Limb (tissue), 2 donors: ENCODE results near the gene PNMA1.
A peak's percentile ranks its signal among the peaks of the same experiment; 100 is the strongest.

Experiments
- DNase-seq, 2 donors: peaks; one replicate each; pipeline ENCODE4 v3.0.0-alpha.2; 2016; ENCODE audit errors: extremely low spot score in 2 of 2

PNMA1 gene

DNA sequence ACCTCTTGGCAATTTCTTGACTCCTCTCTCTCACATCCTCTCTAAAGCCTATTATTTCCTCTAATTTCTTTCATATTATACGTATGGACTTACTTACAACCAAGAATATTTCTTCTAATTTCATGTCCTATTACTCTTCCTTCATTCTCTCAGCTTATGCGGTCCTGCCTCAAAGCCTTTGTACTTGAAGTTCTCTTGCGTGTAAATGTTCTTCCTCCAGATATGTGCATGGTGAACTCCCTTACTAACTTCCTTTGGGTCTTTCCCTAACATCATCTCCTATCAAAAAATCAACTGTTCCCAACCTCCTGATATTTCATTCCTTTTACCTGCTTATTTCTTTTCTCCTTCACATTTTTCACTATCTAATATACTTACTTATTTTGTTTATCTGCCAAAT is 46.3 kb downstream of the PNMA1 start:
- no peak for DNase-seq

DNA sequence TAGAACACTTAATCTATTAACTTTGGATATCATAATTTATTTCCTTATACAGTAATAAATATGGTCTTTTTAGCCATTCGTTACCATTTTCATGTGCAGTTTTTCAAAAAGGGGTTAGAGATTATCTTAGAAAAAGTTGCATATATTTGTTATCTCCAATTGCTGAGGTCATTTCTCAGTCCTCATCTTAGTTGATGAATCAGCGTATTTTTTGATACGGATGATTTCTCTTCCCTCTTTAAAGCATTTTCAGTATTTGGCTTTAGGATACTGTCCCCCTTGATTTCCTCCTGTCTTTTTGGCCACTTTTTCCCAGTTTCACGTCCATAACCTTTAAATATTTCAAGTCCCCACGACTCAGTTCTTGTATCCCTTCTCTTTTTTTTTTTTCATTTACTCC is 47.6 kb downstream of the PNMA1 start:
- no peak for DNase-seq

- no peak for DNase-seq
These were observed 49.1 kb downstream of the PNMA1 start for GRCh38 chr14:73665130-73665529.

DNA sequence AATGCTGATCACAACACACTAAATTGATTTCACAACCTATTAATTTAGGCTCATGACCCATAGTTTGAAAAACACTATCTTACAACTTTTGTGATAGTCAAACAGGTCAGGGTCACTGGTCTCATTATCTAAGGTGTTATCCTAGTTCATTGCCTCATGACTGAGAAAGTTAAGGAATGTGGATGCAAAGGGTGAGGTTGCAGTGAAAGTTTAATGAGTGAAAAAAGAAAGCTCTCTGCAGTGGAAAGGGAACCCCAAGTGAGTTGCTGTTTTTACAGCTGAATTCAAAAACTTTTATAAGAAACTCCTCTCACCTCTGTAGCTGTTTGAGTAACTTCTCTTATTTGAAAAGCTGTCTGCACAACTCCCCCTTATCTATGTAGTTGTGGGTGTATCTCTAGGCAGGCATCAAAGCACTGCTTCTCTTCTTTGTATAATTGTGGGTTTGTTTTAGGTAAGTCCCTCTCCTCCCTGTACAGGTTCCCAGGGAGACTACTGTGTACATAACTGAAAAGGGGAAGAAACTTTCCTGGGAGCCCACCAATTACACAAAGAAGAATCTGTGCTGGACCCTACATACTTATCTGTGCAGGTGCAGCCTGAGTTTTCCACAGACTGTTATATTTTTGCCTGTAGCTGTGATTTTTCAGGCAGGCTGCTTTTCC is 50.5 kb downstream of the PNMA1 start:
- DNase-seq: no peak

- no peak for DNase-seq
These were observed 51.7 kb downstream of the PNMA1 start for GRCh38 chr14:73662487-73662943.

- DNase-seq: peak in 1 of 2 donors; percentile 15
These were observed 52.3 kb downstream of the PNMA1 start for GRCh38 chr14:73661872-73662271.
